Psoas muscle (tissue), 8 donors: ENCODE measurements around the gene PGC. TPM values are rescaled to one million over a fixed set of nuclear protein-coding genes. Genes with fewer than 3 reads are reported as not detected.

ENCODE experiments used
- ATAC-seq, 4 donors: fragments of 200-7000 bp; cut with Tn5 transposase; one replicate each; pipeline ENCODE4 v1.9.1; 2020; ENCODE audit warnings: moderate library complexity in 3 of 4, mild to moderate bottlenecking in 2 of 4
- DNase-seq, 2 donors: peaks; one replicate each; pipeline ENCODE4 v3.0.0-alpha.2; 2020
- H3K27ac ChIP-seq: fragments of 200-600 bp; one replicate; pipeline ENCODE4 v1.8.0; 2022
- H3K27me3 ChIP-seq, 3 donors: fragments of 200-600 bp in 1 of 3; one replicate each; pipeline versions ENCODE4 v1.6.1 to v1.8.0; 2013 to 2022; ENCODE audit warnings: low read length in 2 of 3, mild to moderate bottlenecking in 2 of 3, moderate library complexity in 1 of 3; ENCODE audit not compliant: insufficient read depth in 3 of 3
- H3K36me3 ChIP-seq, 2 donors: fragments of 200-600 bp in 1 of 2; one replicate each; pipeline versions ENCODE4 v1.6.1 to v1.8.0; 2013 to 2022; ENCODE audit warnings: low read depth in 1 of 2, mild to moderate bottlenecking in 1 of 2, moderate library complexity in 1 of 2; ENCODE audit not compliant: insufficient read depth in 1 of 2
- H3K4me1 ChIP-seq: fragments of 200-600 bp; one replicate; pipeline ENCODE4 v1.8.0; 2022
- H3K4me3 ChIP-seq: fragments of 200-600 bp; one replicate; pipeline ENCODE4 v1.8.0; 2022; ENCODE audit warnings: mild to moderate bottlenecking
- H3K9me3 ChIP-seq: fragments of 200-600 bp; one replicate; pipeline ENCODE4 v1.8.0; 2022
- WGBS, 3 donors: extraction: QIAGEN DNeasy Blood & Tissue Kit; methylation state at CpG; one replicate each; pipeline versions ENCODE4 v1.1.6 to v1.1.7; 2013; 5-methylcytosine and 5-hydroxymethylcytosine counted together
- intact Hi-C, 2 donors: fragments of 100-400 bp; cut with DNase I; formaldehyde crosslinking; loops; one replicate each; pipeline versions ENCODE4 v1.11.0 to v1.14.2; 2022
- polyA plus RNA-seq, 3 donors: library from polyadenylated mRNA; stranded (reverse); fragments of 200-250 nt; gene quantifications; one replicate each; pipeline ENCODE4 v1.2.3, GENCODE V29; 2013
- total RNA-seq, 4 donors: library from RNA; stranded (reverse); fragmentation: NEBNext Ultra II Directional in 2 of 4; extraction: Animal tissue kit (Norgen Biotek cat#: 25700) in 2 of 4; gene quantifications; one replicate each; pipeline versions ENCODE4 v1.2.1 to v1.2.4, GENCODE V29; 2021 to 2023
- TF ChIP-seq, protein P1 (sequence below): fragments of 200-600 bp; IDR thresholded peaks from one replicate; pipeline ENCODE4 v1.8.0; 2022; ENCODE audit warnings: antibody characterized with exemption
- donor health status: healthy with polysubstance abuse.
- donor health status: DM: no; HTN: no; CAD: no; lungs with moderate emphysema.
- donor health status: Bipolar disorder and iron deficiency.
- donor health status: healthy.
- donor health status: DM: yes; HTN: yes; CAD: no.
- donor health status: DM: no; HTN: no; CAD: no.
- donor health status: DM: no; HTN: no; CAD: no.
- donor health status: DM: yes; HTN: yes; CAD: no.

The PGC gene
- total and polyA plus RNA-seq, 7 donors: 0.48 to 1.0 TPM; not detected in 5

DNA sequence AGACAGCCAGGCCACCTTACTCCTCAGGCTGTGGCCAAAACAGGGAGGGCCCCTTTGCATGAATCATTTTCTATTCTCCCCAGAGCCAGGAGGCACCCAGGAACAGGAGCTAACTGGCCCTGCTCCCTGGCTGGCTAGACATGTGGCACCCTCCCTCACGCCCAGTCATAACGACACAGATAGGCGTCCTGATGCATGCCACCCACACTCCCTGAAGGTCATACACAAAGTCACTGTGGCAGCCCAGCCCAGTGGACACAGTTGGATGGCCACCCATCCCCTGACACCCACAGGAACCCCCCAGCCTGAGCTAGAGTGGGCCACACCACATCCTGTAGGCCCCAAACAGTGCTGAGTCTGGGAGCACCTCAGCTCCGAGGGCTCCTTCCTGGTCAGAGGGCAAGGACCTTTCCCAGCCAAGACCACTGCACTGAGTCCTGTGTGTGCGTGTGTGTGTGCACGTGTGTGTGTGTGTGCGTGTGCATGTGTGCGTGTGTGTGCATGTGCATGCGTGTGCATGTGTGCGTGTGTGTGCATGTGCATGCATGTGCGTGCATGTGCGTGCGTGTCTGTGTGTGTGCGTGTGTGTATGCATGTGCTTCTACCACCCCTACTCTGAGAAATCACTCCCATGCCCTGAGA is 33.4 kb downstream of the PGC start:
- DNase-seq: peak; percentile 71 to 87

DNA sequence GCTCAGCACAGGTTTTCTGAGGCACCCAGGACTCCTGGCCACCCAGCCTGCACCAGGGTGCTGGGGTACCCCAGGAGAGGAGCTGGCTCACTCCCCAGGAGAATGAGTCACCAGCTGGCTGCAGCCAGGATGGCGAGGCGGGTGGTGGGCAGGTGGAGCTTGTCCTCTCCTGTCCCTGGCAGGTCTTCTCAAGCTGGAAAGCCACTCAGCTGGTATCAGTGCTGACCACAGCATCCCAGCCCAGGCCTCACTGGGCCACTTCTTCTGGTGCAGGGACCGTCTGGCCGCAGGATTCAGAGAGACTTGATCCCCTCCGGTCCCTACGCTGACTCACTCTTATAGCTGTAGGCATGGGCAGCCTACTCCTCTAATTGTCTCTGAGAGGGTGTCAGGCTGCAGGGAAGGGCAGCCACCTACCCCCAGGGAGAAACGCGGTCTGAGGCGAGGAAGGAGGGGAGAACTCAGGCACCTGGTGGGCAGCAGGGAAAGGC is 34.0 kb downstream of the PGC start:
- Histone ChIP-seq H3K36me3 (no peaks in the 10 kb centered on the region), H3K9me3 (no peaks in the 10 kb centered on the region), H3K4me3 (no peak overlapping the region), H3K27ac (peak overlapping the region; percentile 88), H3K27me3 (no peaks in the 10 kb centered on the region), H3K4me1 (peaks cover 95% of the 10 kb centered on the region)
- TF ChIP-seq, protein P1, sequence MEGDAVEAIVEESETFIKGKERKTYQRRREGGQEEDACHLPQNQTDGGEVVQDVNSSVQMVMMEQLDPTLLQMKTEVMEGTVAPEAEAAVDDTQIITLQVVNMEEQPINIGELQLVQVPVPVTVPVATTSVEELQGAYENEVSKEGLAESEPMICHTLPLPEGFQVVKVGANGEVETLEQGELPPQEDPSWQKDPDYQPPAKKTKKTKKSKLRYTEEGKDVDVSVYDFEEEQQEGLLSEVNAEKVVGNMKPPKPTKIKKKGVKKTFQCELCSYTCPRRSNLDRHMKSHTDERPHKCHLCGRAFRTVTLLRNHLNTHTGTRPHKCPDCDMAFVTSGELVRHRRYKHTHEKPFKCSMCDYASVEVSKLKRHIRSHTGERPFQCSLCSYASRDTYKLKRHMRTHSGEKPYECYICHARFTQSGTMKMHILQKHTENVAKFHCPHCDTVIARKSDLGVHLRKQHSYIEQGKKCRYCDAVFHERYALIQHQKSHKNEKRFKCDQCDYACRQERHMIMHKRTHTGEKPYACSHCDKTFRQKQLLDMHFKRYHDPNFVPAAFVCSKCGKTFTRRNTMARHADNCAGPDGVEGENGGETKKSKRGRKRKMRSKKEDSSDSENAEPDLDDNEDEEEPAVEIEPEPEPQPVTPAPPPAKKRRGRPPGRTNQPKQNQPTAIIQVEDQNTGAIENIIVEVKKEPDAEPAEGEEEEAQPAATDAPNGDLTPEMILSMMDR: no peak
- 18 to 31% (median 21%) methylated on average over 9 of the region's 9 CpGs for WGBS, 3 donors
- ATAC-seq: peak; percentile 57 to 81 (median 64)
- intact Hi-C loops: no loop called here
- DNase-seq: peak; percentile 54 to 79

More for the DNA sequence above, 33.4 kb downstream of the PGC start:
- 59 to 64% (median 62%) methylated on average over 14 of the region's 14 CpGs for WGBS, 3 donors
- no peaks in the 10 kb centered on the region for H3K27me3 ChIP-seq
- H3K9me3 ChIP-seq: no peaks in the 10 kb centered on the region
- H3K4me3 ChIP-seq: no peak overlapping the region
- intact Hi-C loops: no loop called here
- peak; percentile 71 to 81 (median 79) for ATAC-seq
- TF ChIP-seq, protein P1: no peak
- H3K4me1 ChIP-seq: peaks cover 95% of the 10 kb centered on the region
- peak overlapping the region; percentile 88 for H3K27ac ChIP-seq
- no peaks in the 10 kb centered on the region for H3K36me3 ChIP-seq

DNA sequence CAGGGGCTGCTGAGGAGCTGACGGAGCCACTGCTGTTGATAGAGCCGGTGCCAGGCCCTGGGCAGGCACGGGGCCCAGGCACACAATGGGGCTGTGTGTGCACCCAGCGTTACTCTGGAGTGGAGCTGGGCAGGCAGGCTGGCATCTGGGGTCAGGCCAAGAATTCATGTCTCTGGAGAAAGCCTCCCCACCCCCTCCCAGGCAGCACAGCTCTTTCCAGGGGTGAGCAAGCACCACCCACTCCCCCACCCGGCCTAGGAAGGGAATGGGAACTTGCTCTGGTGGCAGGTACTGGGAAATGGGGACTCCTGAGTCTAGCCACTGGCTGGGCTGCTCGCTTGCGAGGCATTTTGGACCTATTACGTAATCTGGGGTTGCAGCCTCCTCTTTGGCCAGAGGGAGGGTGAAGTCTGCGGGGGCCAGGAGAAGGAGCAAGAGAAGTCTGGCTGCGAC is 34.5 kb downstream of the PGC start:
- ATAC-seq: peak; percentile 53 to 64 (median 58)
- intact Hi-C loops: no loop called here
- peak overlapping the region; percentile 27 for H3K4me3 ChIP-seq
- H3K9me3 ChIP-seq: no peaks in the 10 kb centered on the region
- no peaks in the 10 kb centered on the region for H3K27me3 ChIP-seq
- TF ChIP-seq, protein P1: no peak
- peaks cover 95% of the 10 kb centered on the region for H3K4me1 ChIP-seq
- peak overlapping the region; percentile 88 for H3K27ac ChIP-seq
- no peaks in the 10 kb centered on the region for H3K36me3 ChIP-seq
- DNase-seq: peak; percentile 56 to 84
- WGBS, 3 donors: 23 to 28% (median 25%) methylated on average over 10 of the region's 10 CpGs

GRCh38 chr6:41711323-41712038 is 35.7 kb downstream of the PGC start:
- peak overlapping the region; percentile 27 for H3K4me3 ChIP-seq
- intact Hi-C loops: no loop called here
- H3K36me3 ChIP-seq: no peaks in the 10 kb centered on the region
- no peaks in the 10 kb centered on the region for H3K9me3 ChIP-seq
- no peaks in the 10 kb centered on the region for H3K27me3 ChIP-seq
- peak overlapping the region; percentile 88 for H3K27ac ChIP-seq
- ATAC-seq (no peak), DNase-seq (peak in 1 of 2 donors; percentile 32)
- WGBS, 3 donors: 72 to 88% (median 72%) methylated on average over 9 of the region's 9 CpGs
- peaks cover 95% of the 10 kb centered on the region for H3K4me1 ChIP-seq
- TF ChIP-seq, protein P1: no peak
